ENCODE results near the gene TMEM165.

GRCh38 chr4:55346851-55347255 lies 48.9 kb upstream of the TMEM165 start:
- TF ChIP-seq POLR2A (IDR thresholded peaks at IDR 0.05), result no peak
- TF ChIP-seq, protein P1, sequence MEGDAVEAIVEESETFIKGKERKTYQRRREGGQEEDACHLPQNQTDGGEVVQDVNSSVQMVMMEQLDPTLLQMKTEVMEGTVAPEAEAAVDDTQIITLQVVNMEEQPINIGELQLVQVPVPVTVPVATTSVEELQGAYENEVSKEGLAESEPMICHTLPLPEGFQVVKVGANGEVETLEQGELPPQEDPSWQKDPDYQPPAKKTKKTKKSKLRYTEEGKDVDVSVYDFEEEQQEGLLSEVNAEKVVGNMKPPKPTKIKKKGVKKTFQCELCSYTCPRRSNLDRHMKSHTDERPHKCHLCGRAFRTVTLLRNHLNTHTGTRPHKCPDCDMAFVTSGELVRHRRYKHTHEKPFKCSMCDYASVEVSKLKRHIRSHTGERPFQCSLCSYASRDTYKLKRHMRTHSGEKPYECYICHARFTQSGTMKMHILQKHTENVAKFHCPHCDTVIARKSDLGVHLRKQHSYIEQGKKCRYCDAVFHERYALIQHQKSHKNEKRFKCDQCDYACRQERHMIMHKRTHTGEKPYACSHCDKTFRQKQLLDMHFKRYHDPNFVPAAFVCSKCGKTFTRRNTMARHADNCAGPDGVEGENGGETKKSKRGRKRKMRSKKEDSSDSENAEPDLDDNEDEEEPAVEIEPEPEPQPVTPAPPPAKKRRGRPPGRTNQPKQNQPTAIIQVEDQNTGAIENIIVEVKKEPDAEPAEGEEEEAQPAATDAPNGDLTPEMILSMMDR (IDR thresholded peaks at IDR 0.05), result no peak
- no peak for TF ChIP-seq POLR2AphosphoS5 (IDR thresholded peaks at IDR 0.05)
- TF ChIP-seq EP300 (IDR thresholded peaks at IDR 0.05), result no peak
